Mucosa of gallbladder (tissue), 1 donor: ENCODE results near the gene BAD. TPM values are rescaled to one million over a fixed set of nuclear protein-coding genes. Genes with fewer than 3 reads are reported as not detected.

Experiments used
- DNase-seq: peaks from one replicate; pipeline ENCODE4 v3.0.0-alpha.2; 2020; ENCODE audit warnings: low spot score
- total RNA-seq: library from RNA; stranded (reverse); gene quantifications from one replicate; pipeline ENCODE4 v1.2.1, GENCODE V29; 2021
- donor health status: DM: no; HTN: no; CAD: no.

Gene BAD
- total RNA-seq, 1 donor from 2014 or later, result 112 TPM

- no peak for DNase-seq
Observed at GRCh38 chr11:64278576-64279190, 5.8 kb downstream of the BAD start.

GRCh38 chr11:64276653-64277431 lies 7.6 kb downstream of the BAD start:
- no peak for DNase-seq

GRCh38 chr11:64275841-64276240 lies 8.6 kb downstream of the BAD start:
- DNase-seq, result no peak

- DNase-seq, result no peak
Observed at GRCh38 chr11:64275031-64275800, 9.2 kb downstream of the BAD start.

GRCh38 chr11:64269540-64270220 lies 14.8 kb downstream of the BAD start:
- peak; percentile 98 for DNase-seq

- DNase-seq, result peak; percentile 47
Observed at GRCh38 chr11:64268893-64269539, 15.4 kb downstream of the BAD start.

GRCh38 chr11:64268025-64268892 lies 16.2 kb downstream of the BAD start:
- peak; percentile 73 for DNase-seq

GRCh38 chr11:64267207-64267945 lies 17.1 kb downstream of the BAD start:
- no peak for DNase-seq

- no peak for DNase-seq
Observed at GRCh38 chr11:64266339-64266738, 18.1 kb downstream of the BAD start.

- DNase-seq, result no peak
Observed at GRCh38 chr11:64265176-64266160, 19.0 kb downstream of the BAD start.

- DNase-seq, result no peak
Observed at GRCh38 chr11:64264371-64264852, 20.1 kb downstream of the BAD start.

GRCh38 chr11:64263947-64264317 lies 20.5 kb downstream of the BAD start:
- DNase-seq, result no peak

- DNase-seq, result no peak
Observed at GRCh38 chr11:64263021-64263946, 21.2 kb downstream of the BAD start.

- no peak for DNase-seq
Observed at GRCh38 chr11:64262271-64263002, 22.0 kb downstream of the BAD start.

- DNase-seq, result no peak
Observed at GRCh38 chr11:64261556-64262080, 22.8 kb downstream of the BAD start.

GRCh38 chr11:64260147-64260708 lies 24.2 kb downstream of the BAD start:
- DNase-seq, result no peak
